GM21515 (cell line): ENCODE measurements around the gene LRRN2.

Experiments used
- ATAC-seq: cut with Tn5 transposase; IDR thresholded peaks from one replicate; pipeline ENCODE4 v1.9.1; 2021; ENCODE audit not compliant: unreplicated experiment

Gene LRRN2

GRCh38 chr1:204663644-204664383 lies 21.7 kb downstream of the LRRN2 start:
- ATAC-seq = no peak

GRCh38 chr1:204662530-204662929 lies 23.0 kb downstream of the LRRN2 start:
- ATAC-seq = no peak

- no peak for ATAC-seq
Observed at GRCh38 chr1:204660509-204660908, 25.0 kb downstream of the LRRN2 start.

GRCh38 chr1:204659056-204659455 lies 26.5 kb downstream of the LRRN2 start:
- no peak for ATAC-seq

- no peak for ATAC-seq
Observed at GRCh38 chr1:204658295-204658694, 27.2 kb downstream of the LRRN2 start.

GRCh38 chr1:204653590-204654340 lies 31.8 kb downstream of the LRRN2 start:
- no peak for ATAC-seq

GRCh38 chr1:204652497-204652896 lies 33.0 kb downstream of the LRRN2 start:
- ATAC-seq = no peak

GRCh38 chr1:204651843-204652421 lies 33.6 kb downstream of the LRRN2 start:
- ATAC-seq = no peak

- ATAC-seq = no peak
Observed at GRCh38 chr1:204650911-204651570, 34.5 kb downstream of the LRRN2 start.

GRCh38 chr1:204649721-204650521 lies 35.6 kb downstream of the LRRN2 start:
- ATAC-seq = no peak

- no peak for ATAC-seq
Observed at GRCh38 chr1:204648576-204648975, 37.0 kb downstream of the LRRN2 start.

GRCh38 chr1:204647805-204648153 lies 37.8 kb downstream of the LRRN2 start:
- no peak for ATAC-seq

GRCh38 chr1:204647114-204647804 lies 38.3 kb downstream of the LRRN2 start:
- ATAC-seq = no peak

- ATAC-seq = no peak
Observed at GRCh38 chr1:204645666-204646065, 39.9 kb downstream of the LRRN2 start.

- ATAC-seq = no peak
Observed at GRCh38 chr1:204645251-204645650, 40.3 kb downstream of the LRRN2 start.

GRCh38 chr1:204643503-204643902 lies 42.0 kb downstream of the LRRN2 start:
- no peak for ATAC-seq

- ATAC-seq = no peak
Observed at GRCh38 chr1:204641936-204642335, 43.6 kb downstream of the LRRN2 start.

- no peak for ATAC-seq
Observed at GRCh38 chr1:204641455-204641854, 44.1 kb downstream of the LRRN2 start.

- ATAC-seq = no peak
Observed at GRCh38 chr1:204640578-204640977, 45.0 kb downstream of the LRRN2 start.

- ATAC-seq = no peak
Observed at GRCh38 chr1:204634260-204634910, 51.2 kb downstream of the LRRN2 start.
